ENCODE data around the gene TUBGCP2.
"Not testable (repeated sequence)": the region's sequence is repeated elsewhere in the genome, so short reads cannot be mapped to it uniquely, and the experiment has no call there.

The TUBGCP2 gene

GRCh38 chr10:133265052-133265451, 43.6 kb downstream of the TUBGCP2 start:
- DNase-seq (ENCODE audit: low read depth in 2 of 2), result not testable (repeated sequence)

- DNase-seq (ENCODE audit: low read depth in 2 of 2), result no peak
Measured at GRCh38 chr10:133264461-133264860, 44.2 kb downstream of the TUBGCP2 start.

- DNase-seq (ENCODE audit: low read depth in 2 of 2), result no peak
Measured at GRCh38 chr10:133263674-133264073, 45.0 kb downstream of the TUBGCP2 start.

GRCh38 chr10:133262696-133263095, 46.0 kb downstream of the TUBGCP2 start:
- no peak for DNase-seq (ENCODE audit: low read depth in 2 of 2)

- DNase-seq (ENCODE audit: low read depth in 2 of 2), result peak; percentile 13 to 36
Measured at GRCh38 chr10:133261726-133262325, 46.8 kb downstream of the TUBGCP2 start.

GRCh38 chr10:133260895-133261725, 47.6 kb downstream of the TUBGCP2 start:
- DNase-seq (ENCODE audit: low read depth in 2 of 2), result no peak

- DNase-seq (ENCODE audit: low read depth in 2 of 2), result no peak
Measured at GRCh38 chr10:133259602-133259989, 49.1 kb downstream of the TUBGCP2 start.

- peak; percentile 91 to 92 for DNase-seq (ENCODE audit: low read depth in 2 of 2)
Measured at GRCh38 chr10:133258818-133259601, 49.7 kb downstream of the TUBGCP2 start.

- no peak for DNase-seq (ENCODE audit: low read depth in 2 of 2)
Measured at GRCh38 chr10:133258066-133258817, 50.4 kb downstream of the TUBGCP2 start.

- DNase-seq (ENCODE audit: low read depth in 2 of 2), result no peak
Measured at GRCh38 chr10:133257489-133258065, 51.1 kb downstream of the TUBGCP2 start.

GRCh38 chr10:133255323-133255722, 53.3 kb downstream of the TUBGCP2 start:
- no peak for DNase-seq (ENCODE audit: low read depth in 2 of 2)

GRCh38 chr10:133254421-133255120, 54.1 kb downstream of the TUBGCP2 start:
- no peak for DNase-seq (ENCODE audit: low read depth in 2 of 2)

GRCh38 chr10:133253361-133253955, 55.2 kb downstream of the TUBGCP2 start:
- no peak for DNase-seq (ENCODE audit: low read depth in 2 of 2)

GRCh38 chr10:133252223-133252552, 56.5 kb downstream of the TUBGCP2 start:
- no peak for DNase-seq (ENCODE audit: low read depth in 2 of 2)

GRCh38 chr10:133251388-133252222, 57.1 kb downstream of the TUBGCP2 start:
- no peak for DNase-seq (ENCODE audit: low read depth in 2 of 2)

GRCh38 chr10:133249975-133250754, 58.5 kb downstream of the TUBGCP2 start:
- no peak for DNase-seq (ENCODE audit: low read depth in 2 of 2)

- DNase-seq (ENCODE audit: low read depth in 2 of 2), result no peak
Measured at GRCh38 chr10:133249094-133249780, 59.4 kb downstream of the TUBGCP2 start.

GRCh38 chr10:133248334-133248715, 60.3 kb downstream of the TUBGCP2 start:
- DNase-seq (ENCODE audit: low read depth in 2 of 2), result no peak

Data from fibroblast of skin of left biceps (primary cell).